ENCODE measurements around the gene CPA2. TPM values are rescaled to one million over a fixed set of nuclear protein-coding genes. Genes with fewer than 3 reads are reported as not detected.

The CPA2 gene
- polyA plus RNA-seq, 1 donor (not counting 4 experiments of a cell fraction or from before 2014, with no cell fraction given) = 0.33 TPM

GRCh38 chr7:130303127-130303526 is 36.5 kb downstream of the CPA2 start:
- no peaks in the 10 kb centered on the region for H3K9me3 ChIP-seq (ENCODE audit: control insufficient read depth, low read depth, low read length)
- no peak overlapping the region for H2AFZ ChIP-seq (ENCODE audit: control insufficient read depth, low read length)
- peaks cover 45 to 50% of the 10 kb centered on the region in 2 experiments for H3K36me3 ChIP-seq (ENCODE audit: control insufficient read depth in 2 of 2, extremely low read depth in 1 of 2, insufficient read depth in 2 of 2, low read length in 2 of 2)
- no peak for TF ChIP-seq EZH2 (IDR thresholded peaks at IDR 0.05; ENCODE audit: low read length)
- no peak for TF ChIP-seq CTCF (optimal IDR thresholded peaks at IDR 0.05 in 1 of 3, IDR thresholded peaks at IDR 0.05 in 1 of 3, conservative IDR thresholded peaks at IDR 0.05 in 1 of 3; ENCODE audit: extremely low read depth in 1 of 3, insufficient read depth in 2 of 3, low read length in 3 of 3)
- no peaks in the 10 kb centered on the region for H3K4me1 ChIP-seq (ENCODE audit: control insufficient read depth, extremely low read depth, insufficient read depth, low read length)
- no peak overlapping the region for H3K4me2 ChIP-seq (ENCODE audit: control insufficient read depth, extremely low read depth, insufficient read depth, low read depth, low read length)
- no peak overlapping the region for H3K27ac ChIP-seq (ENCODE audit: control insufficient read depth, insufficient read depth, low read length)
- no peaks in the 10 kb centered on the region for H3K9me1 ChIP-seq (ENCODE audit: control insufficient read depth, extremely low read depth, insufficient read depth, low read length)
- no peak overlapping the region for H3K9ac ChIP-seq (ENCODE audit: control insufficient read depth, extremely low read depth, insufficient read depth, low read length)
- no peaks in the 10 kb centered on the region for H3K27me3 ChIP-seq (ENCODE audit: control insufficient read depth, extremely low read depth, insufficient read depth, low read length)
- no peak overlapping the region for H3K4me3 ChIP-seq (ENCODE audit: control insufficient read depth in 2 of 3, extremely low read depth in 1 of 3, insufficient read depth in 2 of 3, low read depth in 1 of 3, low read length in 3 of 3)
- DNase-seq (ENCODE audit: low read depth, low spot score) = no peak
- FAIRE-seq = no peak
- dilution Hi-C loops (cut with MboI; ENCODE audit: extremely low pct_ligation_motif_present, low sequenced_read_pairs) = no loop called here
- no peaks in the 10 kb centered on the region for H4K20me1 ChIP-seq (ENCODE audit: control insufficient read depth, extremely low read depth, insufficient read depth, low read length)
- H3K79me2 ChIP-seq (ENCODE audit: control insufficient read depth, insufficient read depth, low read length) = no peaks in the 10 kb centered on the region

GRCh38 chr7:130303551-130303950 is 36.9 kb downstream of the CPA2 start:
- Histone ChIP-seq H3K4me3 (ENCODE audit: control insufficient read depth in 2 of 3, extremely low read depth in 1 of 3, insufficient read depth in 2 of 3, low read depth in 1 of 3, low read length in 3 of 3) (no peak overlapping the region), H2AFZ (ENCODE audit: control insufficient read depth, low read length) (no peak overlapping the region), H3K9me3 (ENCODE audit: control insufficient read depth, low read depth, low read length) (no peaks in the 10 kb centered on the region), H3K4me1 (ENCODE audit: control insufficient read depth, extremely low read depth, insufficient read depth, low read length) (no peaks in the 10 kb centered on the region), H3K36me3 (ENCODE audit: control insufficient read depth in 2 of 2, extremely low read depth in 1 of 2, insufficient read depth in 2 of 2, low read length in 2 of 2) (peaks cover 42 to 51% of the 10 kb centered on the region in 2 experiments), H3K9me1 (ENCODE audit: control insufficient read depth, extremely low read depth, insufficient read depth, low read length) (no peaks in the 10 kb centered on the region), H3K9ac (ENCODE audit: control insufficient read depth, extremely low read depth, insufficient read depth, low read length) (no peak overlapping the region), H3K79me2 (ENCODE audit: control insufficient read depth, insufficient read depth, low read length) (no peaks in the 10 kb centered on the region), H3K4me2 (ENCODE audit: control insufficient read depth, extremely low read depth, insufficient read depth, low read depth, low read length) (no peak overlapping the region), H3K27me3 (ENCODE audit: control insufficient read depth, extremely low read depth, insufficient read depth, low read length) (no peaks in the 10 kb centered on the region), H3K27ac (ENCODE audit: control insufficient read depth, insufficient read depth, low read length) (no peak overlapping the region), H4K20me1 (ENCODE audit: control insufficient read depth, extremely low read depth, insufficient read depth, low read length) (no peaks in the 10 kb centered on the region)
- dilution Hi-C loops (cut with MboI; ENCODE audit: extremely low pct_ligation_motif_present, low sequenced_read_pairs) = no loop called here
- FAIRE-seq = no peak
- DNase-seq (ENCODE audit: low read depth, low spot score) = no peak
- TF ChIP-seq CTCF (optimal IDR thresholded peaks at IDR 0.05 in 1 of 3, IDR thresholded peaks at IDR 0.05 in 1 of 3, conservative IDR thresholded peaks at IDR 0.05 in 1 of 3; ENCODE audit: extremely low read depth in 1 of 3, insufficient read depth in 2 of 3, low read length in 3 of 3) = no peak
- TF ChIP-seq EZH2 (IDR thresholded peaks at IDR 0.05; ENCODE audit: low read length) = no peak

All from keratinocyte (primary cell).